ENCODE results near the gene OBP2A. TPM values are rescaled to one million over a fixed set of nuclear protein-coding genes. Genes with fewer than 3 reads are reported as not detected.

The OBP2A gene
- total RNA-seq, 5 donors from 2014 or later (not counting 1 experiment from before 2014, with no cell fraction given), result not detected

- H3K27me3 Mint-ChIP-seq, result peaks cover 0 to 3% of the 10 kb centered on the region in 2 donors
- peaks cover 6 to 16% (median 9%) of the 10 kb centered on the region in 3 donors for H3K9me3 Mint-ChIP-seq
- H3K4me1 ChIP-seq (ENCODE audit: control insufficient read depth in 1 of 2, extremely low read depth in 1 of 2, insufficient read depth in 2 of 2, low read length in 2 of 2), result peaks cover 5 to 25% of the 10 kb centered on the region in 2 experiments
- ATAC-seq (replicated peaks in 1 of 4), result no peak
- H3K4me3 ChIP-seq (ENCODE audit: control insufficient read depth in 1 of 2, extremely low read depth in 1 of 2, low read length in 1 of 2), result no peak overlapping the region
- H3K27ac ChIP-seq (ENCODE audit: low read length), result no peak overlapping the region
- H3K36me3 ChIP-seq (ENCODE audit: control insufficient read depth in 2 of 2, extremely low read depth in 1 of 2, insufficient read depth in 1 of 2, low read length in 1 of 2), result peaks cover 15 to 34% of the 10 kb centered on the region in 2 donors
- CTCF ChIA-PET, result no interaction called here
- POLR2A ChIA-PET, result no interaction called here
- H3K27me3 ChIP-seq (replicated peaks in 1 of 2; ENCODE audit: control insufficient read depth in 2 of 2, extremely low read depth in 1 of 2, insufficient read depth in 2 of 2, low read length in 1 of 2), result peaks cover 0 to 4% of the 10 kb centered on the region in 2 experiments
- no peak for DNase-seq
- H3K36me3 Mint-ChIP-seq, result peaks cover 28% of the 10 kb centered on the region
- peaks cover 20 to 27% (median 24%) of the 10 kb centered on the region in 3 donors for H3K4me1 Mint-ChIP-seq
- H3K27ac Mint-ChIP-seq, result no peak overlapping the region
- H3K4me3 Mint-ChIP-seq, result no peak overlapping the region
- WGBS (ENCODE audit: insufficient coverage), result 96% methylated on average over 22 of the region's 24 CpGs
- no peaks in the 10 kb centered on the region for H3K9me3 ChIP-seq
Measured at GRCh38 chr9:135505406-135506187, 40.3 kb upstream of the OBP2A start.

- ChIA-PET CTCF (no interaction called here), POLR2A (no interaction called here)
- H3K4me1 Mint-ChIP-seq, result peaks cover 19 to 26% (median 22%) of the 10 kb centered on the region in 3 donors
- no peaks in the 10 kb centered on the region for H3K9me3 ChIP-seq
- H3K9me3 Mint-ChIP-seq, result peaks cover 6 to 16% (median 9%) of the 10 kb centered on the region in 3 donors
- H3K27me3 ChIP-seq (replicated peaks in 1 of 2; ENCODE audit: control insufficient read depth in 2 of 2, extremely low read depth in 1 of 2, insufficient read depth in 2 of 2, low read length in 1 of 2), result peaks cover 0 to 4% of the 10 kb centered on the region in 2 experiments
- 83% methylated on average over 11 of the region's 14 CpGs for WGBS (ENCODE audit: insufficient coverage)
- H3K36me3 Mint-ChIP-seq, result peaks cover 28% of the 10 kb centered on the region
- DNase-seq (no peak), ATAC-seq (replicated peaks in 1 of 4) (no peak)
- peaks cover 15 to 34% of the 10 kb centered on the region in 2 donors for H3K36me3 ChIP-seq (ENCODE audit: control insufficient read depth in 2 of 2, extremely low read depth in 1 of 2, insufficient read depth in 1 of 2, low read length in 1 of 2)
- H3K27ac Mint-ChIP-seq, result no peak overlapping the region
- H3K27ac ChIP-seq (ENCODE audit: low read length), result no peak overlapping the region
- H3K4me1 ChIP-seq (ENCODE audit: control insufficient read depth in 1 of 2, extremely low read depth in 1 of 2, insufficient read depth in 2 of 2, low read length in 2 of 2), result peaks cover 3 to 21% of the 10 kb centered on the region in 2 experiments
- peaks cover 0 to 3% of the 10 kb centered on the region in 2 donors for H3K27me3 Mint-ChIP-seq
- no peak overlapping the region for H3K4me3 ChIP-seq (ENCODE audit: control insufficient read depth in 1 of 2, extremely low read depth in 1 of 2, low read length in 1 of 2)
- H3K4me3 Mint-ChIP-seq, result no peak overlapping the region
Measured at GRCh38 chr9:135506327-135507103, 39.4 kb upstream of the OBP2A start.

- no peak overlapping the region for H3K4me3 ChIP-seq (ENCODE audit: control insufficient read depth in 1 of 2, extremely low read depth in 1 of 2, low read length in 1 of 2)
- peaks cover 0 to 4% of the 10 kb centered on the region in 2 experiments for H3K27me3 ChIP-seq (replicated peaks in 1 of 2; ENCODE audit: control insufficient read depth in 2 of 2, extremely low read depth in 1 of 2, insufficient read depth in 2 of 2, low read length in 1 of 2)
- H3K36me3 ChIP-seq (ENCODE audit: control insufficient read depth in 2 of 2, extremely low read depth in 1 of 2, insufficient read depth in 1 of 2, low read length in 1 of 2), result peaks cover 15 to 26% of the 10 kb centered on the region in 2 donors
- WGBS (ENCODE audit: insufficient coverage), result 90% methylated on average over 11 of the region's 23 CpGs
- Mint-ChIP-seq H3K4me1 (peaks cover 10 to 17% (median 13%) of the 10 kb centered on the region in 3 donors), H3K27ac (no peak overlapping the region), H3K27me3 (peaks cover 0 to 3% of the 10 kb centered on the region in 2 donors), H3K9me3 (peaks cover 6 to 16% (median 9%) of the 10 kb centered on the region in 3 donors), H3K4me3 (no peak overlapping the region), H3K36me3 (peaks cover 28% of the 10 kb centered on the region)
- peaks cover 0 to 12% of the 10 kb centered on the region in 2 experiments for H3K4me1 ChIP-seq (ENCODE audit: control insufficient read depth in 1 of 2, extremely low read depth in 1 of 2, insufficient read depth in 2 of 2, low read length in 2 of 2)
- DNase-seq (no peak), ATAC-seq (replicated peaks in 1 of 4) (no peak)
- H3K27ac ChIP-seq (ENCODE audit: low read length), result no peak overlapping the region
- H3K9me3 ChIP-seq, result no peaks in the 10 kb centered on the region
- ChIA-PET POLR2A (no interaction called here), CTCF (no interaction called here)
Measured at GRCh38 chr9:135507104-135508035, 38.6 kb upstream of the OBP2A start.

- H3K27ac ChIP-seq (ENCODE audit: low read length), result no peak overlapping the region
- H3K9me3 Mint-ChIP-seq, result peaks cover 6 to 16% (median 9%) of the 10 kb centered on the region in 3 donors
- H3K4me1 Mint-ChIP-seq, result peaks cover 6 to 9% (median 8%) of the 10 kb centered on the region in 3 donors
- ChIA-PET POLR2A (no interaction called here), CTCF (no interaction called here)
- H3K4me3 ChIP-seq (ENCODE audit: control insufficient read depth in 1 of 2, extremely low read depth in 1 of 2, low read length in 1 of 2), result no peak overlapping the region
- peaks cover 19% of the 10 kb centered on the region for H3K36me3 Mint-ChIP-seq
- H3K4me3 Mint-ChIP-seq, result no peak overlapping the region
- H3K9me3 ChIP-seq, result no peaks in the 10 kb centered on the region
- H3K27me3 ChIP-seq (replicated peaks in 1 of 2; ENCODE audit: control insufficient read depth in 2 of 2, extremely low read depth in 1 of 2, insufficient read depth in 2 of 2, low read length in 1 of 2), result peaks cover 0 to 4% of the 10 kb centered on the region in 2 experiments
- peaks cover 11 to 19% of the 10 kb centered on the region in 2 donors for H3K36me3 ChIP-seq (ENCODE audit: control insufficient read depth in 2 of 2, extremely low read depth in 1 of 2, insufficient read depth in 1 of 2, low read length in 1 of 2)
- 92% methylated on average over 9 of the region's 9 CpGs for WGBS (ENCODE audit: insufficient coverage)
- no peak for DNase-seq
- H3K27me3 Mint-ChIP-seq, result peaks cover 0 to 3% of the 10 kb centered on the region in 2 donors
- no peak for ATAC-seq (replicated peaks in 1 of 4)
- no peak overlapping the region for H3K27ac Mint-ChIP-seq
- peaks cover 0 to 7% of the 10 kb centered on the region in 2 experiments for H3K4me1 ChIP-seq (ENCODE audit: control insufficient read depth in 1 of 2, extremely low read depth in 1 of 2, insufficient read depth in 2 of 2, low read length in 2 of 2)
Measured at GRCh38 chr9:135508211-135508820, 37.6 kb upstream of the OBP2A start.

GRCh38 chr9:135509458-135509857 is 36.5 kb upstream of the OBP2A start:
- Histone ChIP-seq H3K4me1 (ENCODE audit: control insufficient read depth in 1 of 2, extremely low read depth in 1 of 2, insufficient read depth in 2 of 2, low read length in 2 of 2) (peaks cover 0 to 4% of the 10 kb centered on the region in 2 experiments), H3K4me3 (ENCODE audit: control insufficient read depth in 1 of 2, extremely low read depth in 1 of 2, low read length in 1 of 2) (no peak overlapping the region), H3K36me3 (ENCODE audit: control insufficient read depth in 2 of 2, extremely low read depth in 1 of 2, insufficient read depth in 1 of 2, low read length in 1 of 2) (peaks cover 3 to 8% of the 10 kb centered on the region in 2 donors), H3K27ac (ENCODE audit: low read length) (no peak overlapping the region), H3K9me3 (no peaks in the 10 kb centered on the region), H3K27me3 (replicated peaks in 1 of 2; ENCODE audit: control insufficient read depth in 2 of 2, extremely low read depth in 1 of 2, insufficient read depth in 2 of 2, low read length in 1 of 2) (peaks cover 0 to 4% of the 10 kb centered on the region in 2 experiments)
- Mint-ChIP-seq H3K4me1 (peaks cover 3 to 5% (median 3%) of the 10 kb centered on the region in 3 donors), H3K27ac (no peak overlapping the region), H3K4me3 (no peak overlapping the region), H3K9me3 (peaks cover 6 to 16% (median 9%) of the 10 kb centered on the region in 3 donors), H3K36me3 (peaks cover 13% of the 10 kb centered on the region), H3K27me3 (peaks cover 0 to 3% of the 10 kb centered on the region in 2 donors)
- WGBS (ENCODE audit: insufficient coverage), result no CpG with 5 or more reads among the region's 2 CpGs
- DNase-seq (no peak), ATAC-seq (replicated peaks in 1 of 4) (no peak)
- POLR2A ChIA-PET, result no interaction called here
- CTCF ChIA-PET, result no interaction called here
